Loucy (cell line): ENCODE measurements around the gene EPAS1.

Experiments used
- H2AFZ ChIP-seq: fragments of 200-600 bp; sonication (generic); 2 replicates; pipeline ENCODE4 v1.6.0; 2016; ENCODE audit warnings: antibody characterized with exemption, mild to moderate bottlenecking, low read length, moderate library complexity
- H3F3A ChIP-seq: fragments of 200-600 bp; 2 replicates; pipeline ENCODE4 v1.6.0; 2016; ENCODE audit warnings: antibody characterized with exemption, low read depth, mild to moderate bottlenecking
- H3K27me3 ChIP-seq: fragments of 200-600 bp; sonication (generic); 2 replicates; pipeline ENCODE4 v1.6.1; 2014; ENCODE audit warnings: low read length, mild to moderate bottlenecking; ENCODE audit not compliant: insufficient read depth, poor library complexity, severe bottlenecking
- H3K36me3 ChIP-seq: fragments of 200-600 bp; sonication (generic); 2 replicates; pipeline ENCODE4 v1.6.1; 2016; ENCODE audit warnings: low read length; ENCODE audit not compliant: insufficient read depth
- H3K4me1 ChIP-seq: fragments of 200-600 bp; sonication (generic); 2 replicates; pipeline ENCODE4 v1.5.1; 2014; ENCODE audit warnings: low read length, mild to moderate bottlenecking; ENCODE audit not compliant: insufficient read depth, poor library complexity, severe bottlenecking
- H3K4me2 ChIP-seq: fragments of 200-600 bp; sonication (generic); 2 replicates; pipeline ENCODE4 v1.6.0; 2014; ENCODE audit warnings: antibody characterized with exemption, low read length, low read depth, mild to moderate bottlenecking; ENCODE audit not compliant: poor library complexity, severe bottlenecking
- H3K4me3 ChIP-seq: fragments of 200-600 bp; sonication (generic); 2 replicates; pipeline ENCODE4 v1.5.1; 2014; ENCODE audit warnings: low read length, mild to moderate bottlenecking, mixed read lengths; ENCODE audit not compliant: poor library complexity, severe bottlenecking
- H3K79me2 ChIP-seq: fragments of 200-600 bp; sonication (generic); 2 replicates; pipeline ENCODE4 v1.6.1; 2014; ENCODE audit warnings: low read length; ENCODE audit not compliant: insufficient read depth
- H3K9ac ChIP-seq: fragments of 200-600 bp; sonication (generic); 2 replicates; pipeline ENCODE4 v1.6.0; 2014; ENCODE audit warnings: mild to moderate bottlenecking, low read depth, low read length, moderate library complexity; ENCODE audit not compliant: poor library complexity, severe bottlenecking
- H3K9me2 ChIP-seq: fragments of 200-600 bp; sonication (generic); replicated peaks from 2 replicates; pipeline ENCODE4 v1.6.1; 2016; ENCODE audit warnings: low read depth, low read length, mixed read lengths
- H3K9me3 ChIP-seq: fragments of 200-600 bp; sonication (generic); 2 replicates; pipeline ENCODE4 v1.6.1; 2014; ENCODE audit warnings: mild to moderate bottlenecking, antibody characterized with exemption, low read length, low read depth; ENCODE audit not compliant: insufficient read depth
- H4K20me1 ChIP-seq: fragments of 200-600 bp; sonication (generic); 2 replicates; pipeline ENCODE4 v1.6.0; 2014; ENCODE audit warnings: antibody characterized with exemption, low read length, mild to moderate bottlenecking; ENCODE audit not compliant: insufficient read depth, poor library complexity, severe bottlenecking
- CTCF ChIP-seq: fragments of 200-600 bp; sonication (generic); conservative IDR thresholded peaks from 2 replicates; pipeline ENCODE4 v1.5.1; 2014; ENCODE audit warnings: mild to moderate bottlenecking, antibody characterized with exemption, low read length
- EZH2phosphoT487 ChIP-seq: fragments of 200-600 bp; IDR thresholded peaks from 2 replicates; pipeline ENCODE4 v1.6.1; 2018; ENCODE audit warnings: antibody characterized with exemption, mild to moderate bottlenecking, moderate library complexity, borderline replicate concordance

Gene EPAS1

GRCh38 chr2:46329340-46329739 lies 32.1 kb downstream of the EPAS1 start:
- H3K9me2 ChIP-seq = no peaks in the 10 kb centered on the region
- peak overlapping the region; percentile 35 for H3K9ac ChIP-seq
- peak overlapping the region; percentile 81 for H3K4me2 ChIP-seq
- H3K36me3 ChIP-seq = no peaks in the 10 kb centered on the region
- H3K27me3 ChIP-seq = no peaks in the 10 kb centered on the region
- no peak overlapping the region for H2AFZ ChIP-seq
- H3K4me1 ChIP-seq = peaks cover 96% of the 10 kb centered on the region
- no peak for TF ChIP-seq CTCF
- TF ChIP-seq EZH2phosphoT487 = no peak
- H3K9me3 ChIP-seq = no peaks in the 10 kb centered on the region
- no peaks in the 10 kb centered on the region for H4K20me1 ChIP-seq
- peaks cover 82% of the 10 kb centered on the region for H3K79me2 ChIP-seq
- H3F3A ChIP-seq = peaks cover 18% of the 10 kb centered on the region
- no peak overlapping the region for H3K4me3 ChIP-seq

GRCh38 chr2:46329803-46330775 lies 32.9 kb downstream of the EPAS1 start:
- Histone ChIP-seq H3K36me3 (no peaks in the 10 kb centered on the region), H3K4me3 (no peak overlapping the region), H3F3A (peaks cover 18% of the 10 kb centered on the region), H3K27me3 (no peaks in the 10 kb centered on the region), H3K9me3 (no peaks in the 10 kb centered on the region), H4K20me1 (no peaks in the 10 kb centered on the region), H3K79me2 (peaks cover 82% of the 10 kb centered on the region), H3K9me2 (no peaks in the 10 kb centered on the region), H3K4me1 (peaks cover 96% of the 10 kb centered on the region), H3K4me2 (peak overlapping the region; percentile 15), H2AFZ (no peak overlapping the region), H3K9ac (peak overlapping the region; percentile 35)
- TF ChIP-seq EZH2phosphoT487 = no peak
- TF ChIP-seq CTCF = no peak

GRCh38 chr2:46331109-46331766 lies 34.0 kb downstream of the EPAS1 start:
- no peaks in the 10 kb centered on the region for H3K9me3 ChIP-seq
- TF ChIP-seq EZH2phosphoT487 (no peak), CTCF (peak; percentile 36)
- H3K9me2 ChIP-seq = no peaks in the 10 kb centered on the region
- no peak overlapping the region for H3K4me2 ChIP-seq
- H3K4me1 ChIP-seq = peaks cover 96% of the 10 kb centered on the region
- H3K4me3 ChIP-seq = no peak overlapping the region
- peak overlapping the region; percentile 35 for H3K9ac ChIP-seq
- peaks cover 18% of the 10 kb centered on the region for H3F3A ChIP-seq
- no peaks in the 10 kb centered on the region for H4K20me1 ChIP-seq
- H2AFZ ChIP-seq = no peak overlapping the region
- no peaks in the 10 kb centered on the region for H3K27me3 ChIP-seq
- H3K79me2 ChIP-seq = peaks cover 81% of the 10 kb centered on the region
- no peaks in the 10 kb centered on the region for H3K36me3 ChIP-seq
